ENCODE results near the gene HOATZ.
A peak's percentile ranks its signal among the peaks of the same experiment; 100 is the strongest.

HOATZ gene

GRCh38 chr11:111573821-111574249 is 59.3 kb downstream of the HOATZ start:
- Histone ChIP-seq H3K9me2 (replicated peaks; ENCODE audit: low read depth, low read length) (no peaks in the 10 kb centered on the region), H3K4me2 (ENCODE audit: low read depth, low read length, poor library complexity, severe bottlenecking) (peak overlapping the region; percentile 33), H2AFZ (ENCODE audit: low read length) (peak overlapping the region; percentile 84)

GRCh38 chr11:111574373-111575225 is 60.0 kb downstream of the HOATZ start:
- no peaks in the 10 kb centered on the region for H3K36me3 ChIP-seq (ENCODE audit: insufficient read depth, low read length)
- peak overlapping the region; percentile 33 for H3K4me2 ChIP-seq (ENCODE audit: low read depth, low read length, poor library complexity, severe bottlenecking)
- H3K27me3 ChIP-seq (ENCODE audit: insufficient read depth, low read length, poor library complexity, severe bottlenecking), result no peaks in the 10 kb centered on the region
- 0 out of 2 replicates have a peak, but pooled peaks cover 4% of the 10 kb centered on the region for H3F3A ChIP-seq (ENCODE audit: low read depth)
- peak overlapping the region; percentile 26 for H3K9ac ChIP-seq (ENCODE audit: low read depth, low read length, poor library complexity, severe bottlenecking)
- no peaks in the 10 kb centered on the region for H3K9me2 ChIP-seq (replicated peaks; ENCODE audit: low read depth, low read length)
- no peaks in the 10 kb centered on the region for H3K9me3 ChIP-seq (ENCODE audit: insufficient read depth, low read depth, low read length)
- no peaks in the 10 kb centered on the region for H4K20me1 ChIP-seq (ENCODE audit: insufficient read depth, low read length, poor library complexity, severe bottlenecking)
- peaks cover 59% of the 10 kb centered on the region for H3K4me1 ChIP-seq (ENCODE audit: insufficient read depth, low read length, poor library complexity, severe bottlenecking)
- no peaks in the 10 kb centered on the region for H3K79me2 ChIP-seq (ENCODE audit: insufficient read depth, low read length)
- peak overlapping the region; percentile 84 for H2AFZ ChIP-seq (ENCODE audit: low read length)
- TF ChIP-seq EZH2phosphoT487 (IDR thresholded peaks at IDR 0.05; ENCODE audit: borderline replicate concordance) (no peak), CTCF (conservative IDR thresholded peaks at IDR 0.05; ENCODE audit: low read length) (peak; percentile 50)
- H3K4me3 ChIP-seq (ENCODE audit: low read length, poor library complexity, severe bottlenecking), result no peak overlapping the region

More at GRCh38 chr11:111573821-111574249, 59.3 kb downstream of the HOATZ start:
- Histone ChIP-seq H3K9me3 (ENCODE audit: insufficient read depth, low read depth, low read length) (no peaks in the 10 kb centered on the region), H3K4me1 (ENCODE audit: insufficient read depth, low read length, poor library complexity, severe bottlenecking) (peaks cover 58% of the 10 kb centered on the region), H3K27me3 (ENCODE audit: insufficient read depth, low read length, poor library complexity, severe bottlenecking) (no peaks in the 10 kb centered on the region), H3F3A (ENCODE audit: low read depth) (0 out of 2 replicates have a peak, but pooled peaks cover 4% of the 10 kb centered on the region), H3K79me2 (ENCODE audit: insufficient read depth, low read length) (no peaks in the 10 kb centered on the region), H3K9ac (ENCODE audit: low read depth, low read length, poor library complexity, severe bottlenecking) (peak overlapping the region; percentile 26), H4K20me1 (ENCODE audit: insufficient read depth, low read length, poor library complexity, severe bottlenecking) (no peaks in the 10 kb centered on the region), H3K4me3 (ENCODE audit: low read length, poor library complexity, severe bottlenecking) (no peak overlapping the region), H3K36me3 (ENCODE audit: insufficient read depth, low read length) (no peaks in the 10 kb centered on the region)
- TF ChIP-seq EZH2phosphoT487 (IDR thresholded peaks at IDR 0.05; ENCODE audit: borderline replicate concordance) (no peak), CTCF (conservative IDR thresholded peaks at IDR 0.05; ENCODE audit: low read length) (no peak)

GRCh38 chr11:111575740-111576139 is 61.2 kb downstream of the HOATZ start:
- Histone ChIP-seq H3K9ac (ENCODE audit: low read depth, low read length, poor library complexity, severe bottlenecking) (no peak overlapping the region), H3K9me3 (ENCODE audit: insufficient read depth, low read depth, low read length) (no peaks in the 10 kb centered on the region), H3K4me1 (ENCODE audit: insufficient read depth, low read length, poor library complexity, severe bottlenecking) (peaks cover 53% of the 10 kb centered on the region), H3K4me2 (ENCODE audit: low read depth, low read length, poor library complexity, severe bottlenecking) (no peak overlapping the region), H3K36me3 (ENCODE audit: insufficient read depth, low read length) (no peaks in the 10 kb centered on the region), H4K20me1 (ENCODE audit: insufficient read depth, low read length, poor library complexity, severe bottlenecking) (no peaks in the 10 kb centered on the region), H3F3A (ENCODE audit: low read depth) (0 out of 2 replicates have a peak, but pooled peaks cover 4% of the 10 kb centered on the region), H2AFZ (ENCODE audit: low read length) (no peak overlapping the region), H3K9me2 (replicated peaks; ENCODE audit: low read depth, low read length) (no peaks in the 10 kb centered on the region), H3K79me2 (ENCODE audit: insufficient read depth, low read length) (no peaks in the 10 kb centered on the region), H3K27me3 (ENCODE audit: insufficient read depth, low read length, poor library complexity, severe bottlenecking) (no peaks in the 10 kb centered on the region), H3K4me3 (ENCODE audit: low read length, poor library complexity, severe bottlenecking) (no peak overlapping the region)
- TF ChIP-seq CTCF (conservative IDR thresholded peaks at IDR 0.05; ENCODE audit: low read length) (no peak), EZH2phosphoT487 (IDR thresholded peaks at IDR 0.05; ENCODE audit: borderline replicate concordance) (no peak)

Measured in Loucy (cell line).